OCI-LY3 (cell line): ENCODE results near the gene ZACN.

Experiments used
- CTCF ChIP-seq: fragments of 200-600, 300-600 bp; sonication (generic); IDR thresholded peaks from 2 replicates; pipeline ENCODE4 v1.5.1; 2014; ENCODE audit warnings: antibody characterized with exemption, low read length, low read depth
- EZH2phosphoT487 ChIP-seq: fragments of 200-600 bp; shearing (Covaris generic); IDR thresholded peaks from 2 replicates; pipeline ENCODE4 v1.6.1; 2018; ENCODE audit warnings: antibody characterized with exemption, mixed run types, low read depth

- no peak for TF ChIP-seq CTCF
- TF ChIP-seq EZH2phosphoT487 = no peak
Observed at GRCh38 chr17:76092526-76093413, 13.8 kb downstream of the ZACN start.
